ENCODE measurements around the gene IL18R1.

The IL18R1 gene

DNA sequence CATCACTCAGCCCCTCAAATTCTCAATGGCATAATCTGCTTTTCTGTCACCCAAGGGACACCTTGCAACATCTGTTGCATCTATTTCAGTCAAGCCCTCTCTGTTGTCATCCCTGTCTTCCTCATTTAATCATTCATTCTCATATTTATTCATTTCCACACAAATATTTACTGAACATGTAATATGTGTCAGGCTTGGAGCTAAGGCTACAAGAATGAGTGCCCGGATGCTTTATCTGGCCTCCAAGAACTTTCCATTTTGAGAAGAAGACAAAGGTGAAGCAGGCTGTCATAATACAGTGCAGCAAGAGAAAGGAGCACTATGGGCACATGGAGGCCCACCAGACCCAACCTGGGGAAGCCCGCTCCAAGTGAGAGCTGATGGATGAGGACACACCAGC is 83.0 kb downstream of the IL18R1 start:
- Histone ChIP-seq H3K9me3 (replicated peaks in 1 of 2; ENCODE audit: control insufficient read depth in 2 of 2, insufficient read depth in 1 of 2, low read depth in 1 of 2, low read length in 2 of 2) (no peaks in the 10 kb centered on the region), H3K9ac (ENCODE audit: low read depth, low read length, poor library complexity) (no peak overlapping the region), H3K4ac (ENCODE audit: low read length) (no peak overlapping the region), H2AK5ac (ENCODE audit: low read depth, low read length) (no peak overlapping the region), H3K27ac (replicated peaks; ENCODE audit: low read length) (no peak overlapping the region), H3K36me3 (replicated peaks in 1 of 2; ENCODE audit: control insufficient read depth in 2 of 2, insufficient read depth in 2 of 2, low read length in 2 of 2) (no peaks in the 10 kb centered on the region), H3K18ac (ENCODE audit: low read length) (no peak overlapping the region), H3K4me1 (ENCODE audit: control insufficient read depth in 2 of 2, insufficient read depth in 1 of 2, low read depth in 1 of 2, low read length in 2 of 2) (no peaks in the 10 kb centered on the region), H3K4me3 (ENCODE audit: low read length in 2 of 2) (no peak overlapping the region), H4K8ac (ENCODE audit: low read depth, low read length) (no peak overlapping the region), H2BK120ac (ENCODE audit: low read depth, low read length) (no peak overlapping the region), H2BK12ac (ENCODE audit: low read length) (no peak overlapping the region), H2BK5ac (ENCODE audit: low read length) (no peak overlapping the region), H3K79me1 (ENCODE audit: low read depth, low read length) (no peaks in the 10 kb centered on the region), H3K14ac (ENCODE audit: low read length) (no peak overlapping the region), H4K91ac (ENCODE audit: low read depth, low read length, poor library complexity) (no peak overlapping the region), H3K4me2 (ENCODE audit: insufficient read depth, low read length, poor library complexity, severe bottlenecking) (no peak overlapping the region), H3K27me3 (ENCODE audit: control insufficient read depth in 3 of 3, insufficient read depth in 3 of 3, low read depth in 1 of 3, low read length in 3 of 3) (no peaks in the 10 kb centered on the region), H3K23ac (ENCODE audit: low read depth, low read length, poor library complexity) (no peak overlapping the region), H2BK15ac (ENCODE audit: low read length) (no peak overlapping the region), H2AFZ (ENCODE audit: low read length) (no peak overlapping the region)
- DNase-seq (ENCODE audit: low spot score): no peak
- no CpG with 5 or more reads among the region's 2 CpGs for WGBS, 2 donors (ENCODE audit: extremely low coverage in 2 of 2, insufficient read length in 2 of 2, insufficient replicate concordance in 1 of 2)

DNA sequence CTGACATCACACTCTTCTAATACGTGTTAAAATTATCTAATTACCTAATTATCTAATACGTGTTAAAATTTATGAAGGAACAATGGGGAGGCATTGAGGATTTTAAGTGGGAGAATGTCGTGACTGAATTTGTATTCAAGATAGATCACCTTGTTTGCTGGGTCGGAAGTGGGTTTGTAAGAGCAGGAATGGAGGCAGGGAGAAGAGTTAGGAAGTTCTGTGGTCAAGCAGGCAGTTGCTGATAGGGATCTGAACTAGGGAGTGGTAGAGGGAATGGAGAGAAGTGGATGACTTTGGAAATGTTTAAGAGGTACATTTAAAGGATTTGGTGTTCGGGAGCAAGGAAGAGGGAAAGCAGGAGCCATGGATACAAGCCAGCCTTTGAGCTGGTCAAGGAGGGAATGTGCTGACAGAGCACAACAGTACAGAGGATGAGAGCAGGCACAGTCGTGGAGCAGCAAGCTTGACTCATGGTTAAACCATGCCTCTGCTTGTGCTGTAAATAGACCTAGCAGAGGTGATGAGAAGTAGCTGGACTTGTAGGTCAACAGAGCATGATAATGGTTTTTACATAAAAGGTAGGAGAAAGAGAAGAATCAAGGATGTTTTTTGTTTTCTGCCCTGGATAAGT is 83.6 kb downstream of the IL18R1 start:
- no peak overlapping the region for H2BK12ac ChIP-seq (ENCODE audit: low read length)
- no peak overlapping the region for H3K23ac ChIP-seq (ENCODE audit: low read depth, low read length, poor library complexity)
- DNase-seq (ENCODE audit: low spot score): no peak
- H3K27ac ChIP-seq (replicated peaks; ENCODE audit: low read length): no peak overlapping the region
- no peaks in the 10 kb centered on the region for H3K27me3 ChIP-seq (ENCODE audit: control insufficient read depth in 3 of 3, insufficient read depth in 3 of 3, low read depth in 1 of 3, low read length in 3 of 3)
- H3K9me3 ChIP-seq (replicated peaks in 1 of 2; ENCODE audit: control insufficient read depth in 2 of 2, insufficient read depth in 1 of 2, low read depth in 1 of 2, low read length in 2 of 2): no peaks in the 10 kb centered on the region
- H3K4me2 ChIP-seq (ENCODE audit: insufficient read depth, low read length, poor library complexity, severe bottlenecking): no peak overlapping the region
- H3K4me3 ChIP-seq (ENCODE audit: low read length in 2 of 2): no peak overlapping the region
- no peak overlapping the region for H4K91ac ChIP-seq (ENCODE audit: low read depth, low read length, poor library complexity)
- no peak overlapping the region for H4K8ac ChIP-seq (ENCODE audit: low read depth, low read length)
- H2BK5ac ChIP-seq (ENCODE audit: low read length): no peak overlapping the region
- no peak overlapping the region for H2AFZ ChIP-seq (ENCODE audit: low read length)
- no peak overlapping the region for H3K18ac ChIP-seq (ENCODE audit: low read length)
- H3K36me3 ChIP-seq (replicated peaks in 1 of 2; ENCODE audit: control insufficient read depth in 2 of 2, insufficient read depth in 2 of 2, low read length in 2 of 2): no peaks in the 10 kb centered on the region
- H2BK15ac ChIP-seq (ENCODE audit: low read length): no peak overlapping the region
- H3K79me1 ChIP-seq (ENCODE audit: low read depth, low read length): no peaks in the 10 kb centered on the region
- no CpG with 5 or more reads among the region's 6 CpGs for WGBS, 2 donors (ENCODE audit: extremely low coverage in 2 of 2, insufficient read length in 2 of 2, insufficient replicate concordance in 1 of 2)
- H2AK5ac ChIP-seq (ENCODE audit: low read depth, low read length): no peak overlapping the region
- H3K9ac ChIP-seq (ENCODE audit: low read depth, low read length, poor library complexity): no peak overlapping the region
- no peak overlapping the region for H3K14ac ChIP-seq (ENCODE audit: low read length)
- no peaks in the 10 kb centered on the region for H3K4me1 ChIP-seq (ENCODE audit: control insufficient read depth in 2 of 2, insufficient read depth in 1 of 2, low read depth in 1 of 2, low read length in 2 of 2)
- H3K4ac ChIP-seq (ENCODE audit: low read length): no peak overlapping the region
- H2BK120ac ChIP-seq (ENCODE audit: low read depth, low read length): no peak overlapping the region

DNA sequence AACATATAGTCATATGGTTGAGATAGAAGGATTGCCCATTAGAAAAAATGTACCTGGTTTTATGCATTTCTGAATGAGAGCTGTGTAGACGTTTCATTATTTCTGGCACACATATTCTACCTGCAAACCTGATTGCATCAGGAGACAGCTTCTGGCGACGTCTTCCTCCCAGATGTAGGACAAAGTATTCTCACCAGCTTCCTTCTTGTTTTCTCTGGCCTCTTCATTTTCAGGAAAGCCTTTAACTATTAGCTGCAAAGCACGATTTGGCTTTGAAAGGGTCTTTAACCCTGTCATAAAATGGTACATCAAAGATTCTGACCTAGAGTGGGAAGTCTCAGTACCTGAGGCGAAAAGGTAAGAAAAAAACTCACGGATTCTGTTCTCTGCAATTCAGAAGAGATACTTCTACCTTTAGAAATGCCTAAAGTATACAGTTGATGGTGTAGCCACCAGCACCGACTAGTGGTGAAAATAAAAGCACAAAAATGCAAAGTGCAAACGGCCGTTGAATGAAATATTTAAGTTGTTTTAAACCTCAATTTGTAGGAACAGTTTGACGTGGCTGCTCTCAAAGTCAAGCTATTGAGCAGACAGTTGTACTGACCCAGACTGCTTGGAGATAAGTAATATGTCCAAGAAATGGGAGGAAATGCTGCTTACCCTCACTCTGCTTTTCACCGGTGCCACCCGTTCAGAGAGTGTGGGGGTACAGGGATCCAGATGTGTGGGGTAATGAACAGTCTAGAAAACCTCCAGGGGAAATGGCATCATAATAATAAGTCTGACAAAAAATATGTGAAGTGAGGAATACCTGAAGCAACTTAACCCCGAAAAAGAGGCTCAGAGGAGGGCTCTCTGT is 87.6 kb downstream of the IL18R1 start:
- Histone ChIP-seq H3K4me2 (ENCODE audit: insufficient read depth, low read length, poor library complexity, severe bottlenecking) (no peak overlapping the region), H2AK5ac (ENCODE audit: low read depth, low read length) (no peak overlapping the region), H2BK15ac (ENCODE audit: low read length) (no peak overlapping the region), H2BK12ac (ENCODE audit: low read length) (no peak overlapping the region), H3K9ac (ENCODE audit: low read depth, low read length, poor library complexity) (no peak overlapping the region), H4K91ac (ENCODE audit: low read depth, low read length, poor library complexity) (no peak overlapping the region), H3K4ac (ENCODE audit: low read length) (no peak overlapping the region), H3K14ac (ENCODE audit: low read length) (no peak overlapping the region), H3K27ac (replicated peaks; ENCODE audit: low read length) (no peak overlapping the region), H3K9me3 (replicated peaks in 1 of 2; ENCODE audit: control insufficient read depth in 2 of 2, insufficient read depth in 1 of 2, low read depth in 1 of 2, low read length in 2 of 2) (no peaks in the 10 kb centered on the region), H2BK5ac (ENCODE audit: low read length) (no peak overlapping the region), H2AFZ (ENCODE audit: low read length) (no peak overlapping the region), H2BK120ac (ENCODE audit: low read depth, low read length) (no peak overlapping the region), H3K4me3 (ENCODE audit: low read length in 2 of 2) (no peak overlapping the region), H3K27me3 (ENCODE audit: control insufficient read depth in 3 of 3, insufficient read depth in 3 of 3, low read depth in 1 of 3, low read length in 3 of 3) (no peaks in the 10 kb centered on the region), H3K79me1 (ENCODE audit: low read depth, low read length) (no peaks in the 10 kb centered on the region), H4K8ac (ENCODE audit: low read depth, low read length) (no peak overlapping the region), H3K4me1 (ENCODE audit: control insufficient read depth in 2 of 2, insufficient read depth in 1 of 2, low read depth in 1 of 2, low read length in 2 of 2) (no peaks in the 10 kb centered on the region), H3K36me3 (replicated peaks in 1 of 2; ENCODE audit: control insufficient read depth in 2 of 2, insufficient read depth in 2 of 2, low read length in 2 of 2) (no peaks in the 10 kb centered on the region), H3K18ac (ENCODE audit: low read length) (no peak overlapping the region), H3K23ac (ENCODE audit: low read depth, low read length, poor library complexity) (no peak overlapping the region)
- no CpG with 5 or more reads among the region's 13 CpGs for WGBS, 2 donors (ENCODE audit: extremely low coverage in 2 of 2, insufficient read length in 2 of 2, insufficient replicate concordance in 1 of 2)
- DNase-seq (ENCODE audit: low spot score): no peak

DNA sequence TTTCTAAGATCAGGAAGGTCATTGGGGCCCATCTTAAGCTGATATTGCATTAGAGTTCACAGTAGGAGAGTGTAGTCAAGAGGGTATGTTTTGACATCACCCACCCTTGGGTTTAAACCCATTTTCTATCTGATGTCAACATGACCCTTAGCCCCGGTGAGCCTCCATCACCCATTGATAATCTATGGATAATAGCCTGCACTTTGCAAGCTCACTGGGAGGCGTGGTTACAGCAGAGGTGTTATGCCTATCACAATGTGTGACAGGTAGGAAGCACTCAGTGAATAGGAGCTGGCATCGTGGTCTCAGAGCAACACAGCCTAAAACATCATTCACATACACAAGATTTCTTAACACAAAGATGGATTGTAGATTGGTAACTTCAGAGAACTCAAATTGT is 88.6 kb downstream of the IL18R1 start:
- no CpG with 5 or more reads among the region's 3 CpGs for WGBS, 2 donors (ENCODE audit: extremely low coverage in 2 of 2, insufficient read length in 2 of 2, insufficient replicate concordance in 1 of 2)
- Histone ChIP-seq H2AK5ac (ENCODE audit: low read depth, low read length) (no peak overlapping the region), H3K18ac (ENCODE audit: low read length) (no peak overlapping the region), H3K4me1 (ENCODE audit: control insufficient read depth in 2 of 2, insufficient read depth in 1 of 2, low read depth in 1 of 2, low read length in 2 of 2) (no peaks in the 10 kb centered on the region), H3K79me1 (ENCODE audit: low read depth, low read length) (no peaks in the 10 kb centered on the region), H2BK5ac (ENCODE audit: low read length) (no peak overlapping the region), H2BK15ac (ENCODE audit: low read length) (no peak overlapping the region), H3K23ac (ENCODE audit: low read depth, low read length, poor library complexity) (no peak overlapping the region), H3K4ac (ENCODE audit: low read length) (no peak overlapping the region), H2BK120ac (ENCODE audit: low read depth, low read length) (no peak overlapping the region), H3K4me3 (ENCODE audit: low read length in 2 of 2) (no peak overlapping the region), H2AFZ (ENCODE audit: low read length) (no peak overlapping the region), H3K4me2 (ENCODE audit: insufficient read depth, low read length, poor library complexity, severe bottlenecking) (no peak overlapping the region), H4K8ac (ENCODE audit: low read depth, low read length) (no peak overlapping the region), H2BK12ac (ENCODE audit: low read length) (no peak overlapping the region), H3K27me3 (ENCODE audit: control insufficient read depth in 3 of 3, insufficient read depth in 3 of 3, low read depth in 1 of 3, low read length in 3 of 3) (no peaks in the 10 kb centered on the region), H3K27ac (replicated peaks; ENCODE audit: low read length) (no peak overlapping the region), H3K14ac (ENCODE audit: low read length) (no peak overlapping the region), H3K36me3 (replicated peaks in 1 of 2; ENCODE audit: control insufficient read depth in 2 of 2, insufficient read depth in 2 of 2, low read length in 2 of 2) (no peaks in the 10 kb centered on the region), H4K91ac (ENCODE audit: low read depth, low read length, poor library complexity) (no peak overlapping the region), H3K9me3 (replicated peaks in 1 of 2; ENCODE audit: control insufficient read depth in 2 of 2, insufficient read depth in 1 of 2, low read depth in 1 of 2, low read length in 2 of 2) (no peaks in the 10 kb centered on the region), H3K9ac (ENCODE audit: low read depth, low read length, poor library complexity) (no peak overlapping the region)
- no peak for DNase-seq (ENCODE audit: low spot score)
